ENCODE results near the gene RNH1.
"Not testable (repeated sequence)": the region's sequence is repeated elsewhere in the genome, so short reads cannot be mapped to it uniquely, and the experiment has no call there.

Gene RNH1

DNA sequence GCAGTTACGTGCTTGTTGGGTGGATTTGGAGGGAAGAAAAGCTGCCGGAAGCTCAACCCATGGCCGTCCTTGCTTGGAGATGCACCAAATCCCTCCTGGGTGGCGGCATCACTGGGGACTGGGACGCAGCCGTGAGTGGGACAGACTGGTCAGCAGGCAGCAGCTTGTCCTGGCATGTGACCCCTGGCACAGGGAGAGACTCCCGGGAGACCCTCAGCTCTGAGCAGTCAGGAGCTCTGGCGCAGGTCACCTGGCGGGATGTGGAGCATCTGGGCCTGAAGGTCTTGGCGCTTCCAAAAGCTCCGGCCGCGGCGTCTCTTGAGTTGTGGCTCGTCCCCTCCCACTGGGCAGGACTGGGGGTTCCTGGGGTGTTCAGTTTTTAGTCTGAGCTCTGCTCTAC lies 30.6 kb downstream of the RNH1 start:
- Histone ChIP-seq H3K36me3 (ENCODE audit: insufficient read depth, low read length) (peaks cover 7% of the 10 kb centered on the region), H3K4me2 (ENCODE audit: low read length) (no peak overlapping the region), H3K9ac (ENCODE audit: low read depth, low read length) (no peak overlapping the region), H3K4me1 (ENCODE audit: control insufficient read depth, insufficient read depth, low read length) (no peaks in the 10 kb centered on the region), H3K9me3 (replicated peaks; ENCODE audit: low read length) (no peaks in the 10 kb centered on the region), H3K4me3 (ENCODE audit: low read length) (no peak overlapping the region), H3K27me3 (ENCODE audit: control insufficient read depth, insufficient read depth, low read length) (no peaks in the 10 kb centered on the region)

DNA sequence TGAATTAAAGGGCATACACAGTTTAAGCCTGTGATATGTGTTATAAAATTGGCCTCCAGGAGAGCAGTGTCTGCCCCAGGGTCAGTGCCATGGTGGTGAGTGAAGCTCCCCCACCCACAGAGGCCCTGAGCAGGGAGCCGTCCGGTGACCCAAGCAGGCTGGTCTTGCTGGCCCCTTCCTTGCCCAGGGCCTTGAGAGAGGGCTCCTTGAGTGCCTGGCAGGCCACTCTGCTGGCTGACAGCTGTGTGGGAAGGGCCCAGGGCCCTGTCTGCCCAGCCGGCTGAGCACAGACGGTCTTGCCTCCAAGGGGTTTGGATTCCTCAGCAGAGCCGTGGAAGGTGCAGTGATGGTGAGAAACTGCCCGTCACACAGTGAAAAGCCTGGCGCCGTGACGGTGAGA lies 31.1 kb downstream of the RNH1 start:
- Histone ChIP-seq H3K27me3 (ENCODE audit: control insufficient read depth, insufficient read depth, low read length) (no peaks in the 10 kb centered on the region), H3K9ac (ENCODE audit: low read depth, low read length) (no peak overlapping the region), H3K4me2 (ENCODE audit: low read length) (no peak overlapping the region), H3K4me3 (ENCODE audit: low read length) (no peak overlapping the region), H3K36me3 (ENCODE audit: insufficient read depth, low read length) (peaks cover 7% of the 10 kb centered on the region), H3K9me3 (replicated peaks; ENCODE audit: low read length) (no peaks in the 10 kb centered on the region), H3K4me1 (ENCODE audit: control insufficient read depth, insufficient read depth, low read length) (no peaks in the 10 kb centered on the region)

DNA sequence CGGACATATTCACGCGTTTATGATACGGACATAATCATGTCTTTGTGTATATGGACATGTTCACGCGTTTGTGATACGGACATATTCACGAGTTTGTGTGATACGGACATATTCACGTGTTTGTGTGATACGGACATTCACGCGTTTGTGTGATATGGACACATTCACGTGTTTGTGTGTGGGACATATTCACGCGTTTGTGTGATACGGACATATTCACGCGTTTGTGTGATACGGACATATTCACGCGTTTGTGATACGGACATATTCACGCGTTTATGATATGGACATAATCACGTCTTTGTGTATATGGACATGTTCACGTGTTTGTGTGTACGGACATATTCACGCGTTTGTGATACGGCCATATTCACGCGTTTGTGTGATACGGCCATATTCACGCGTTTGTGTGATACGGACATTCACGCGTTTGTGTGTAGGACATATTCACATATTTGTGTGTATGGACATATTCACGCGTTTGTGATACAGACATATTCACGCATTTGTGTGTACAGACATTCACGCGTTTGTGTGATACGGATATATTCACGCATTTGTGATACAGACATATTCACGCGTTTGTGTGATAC lies 32.0 kb downstream of the RNH1 start:
- H3K27me3 ChIP-seq (ENCODE audit: control insufficient read depth, insufficient read depth, low read length), result no peaks in the 10 kb centered on the region
- H3K4me3 ChIP-seq (ENCODE audit: low read length), result no peak overlapping the region
- peaks cover 3% of the 10 kb centered on the region for H3K4me1 ChIP-seq (ENCODE audit: control insufficient read depth, insufficient read depth, low read length)
- no peaks in the 10 kb centered on the region for H3K9me3 ChIP-seq (replicated peaks; ENCODE audit: low read length)
- H3K4me2 ChIP-seq (ENCODE audit: low read length), result no peak overlapping the region
- peaks cover 7% of the 10 kb centered on the region for H3K36me3 ChIP-seq (ENCODE audit: insufficient read depth, low read length)
- no peak overlapping the region for H3K9ac ChIP-seq (ENCODE audit: low read depth, low read length)

DNA sequence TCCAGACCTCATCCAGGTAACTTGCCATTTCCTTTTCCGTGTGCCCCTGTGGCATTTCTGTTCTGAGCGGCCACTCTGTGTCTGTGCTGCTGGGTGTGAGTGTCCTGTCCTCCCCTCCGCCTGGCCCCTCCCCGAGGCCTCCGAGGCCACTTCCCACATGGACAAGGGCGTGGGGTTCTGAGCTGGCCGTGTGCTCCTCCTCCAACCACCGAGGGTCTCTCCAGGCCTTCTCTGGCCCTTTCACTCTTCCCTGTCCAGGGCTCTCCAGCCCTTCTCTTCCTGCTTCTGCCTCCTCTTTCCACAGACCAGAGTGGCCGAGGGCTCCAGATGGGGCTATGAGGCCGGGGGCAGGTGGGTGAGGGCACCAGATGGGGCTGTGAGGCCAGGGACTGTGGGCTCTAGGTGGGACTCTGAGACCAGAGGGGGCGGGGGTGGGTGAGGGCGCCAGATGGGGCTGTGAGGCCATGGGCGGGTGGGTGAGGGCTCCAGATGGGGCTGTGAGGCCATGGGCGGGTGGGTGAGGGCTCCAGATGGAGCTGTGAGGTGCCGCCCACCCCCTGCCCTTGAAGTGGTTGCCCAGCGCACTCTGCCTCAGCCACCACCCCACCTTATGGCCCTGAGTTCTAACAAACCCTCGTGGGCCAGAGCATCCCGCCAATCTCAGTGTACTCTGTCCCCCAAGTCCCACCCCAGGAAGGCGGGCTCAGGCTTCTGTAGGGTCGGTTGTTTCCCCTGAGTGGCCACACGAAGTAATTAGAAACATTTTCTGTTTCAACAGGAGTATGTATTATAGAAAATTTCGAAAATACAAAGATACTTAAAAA lies 32.9 kb downstream of the RNH1 start:
- H3K27me3 ChIP-seq (ENCODE audit: control insufficient read depth, insufficient read depth, low read length), result no peaks in the 10 kb centered on the region
- H3K4me3 ChIP-seq (ENCODE audit: low read length), result no peak overlapping the region
- no peak overlapping the region for H3K4me2 ChIP-seq (ENCODE audit: low read length)
- no peaks in the 10 kb centered on the region for H3K9me3 ChIP-seq (replicated peaks; ENCODE audit: low read length)
- H3K4me1 ChIP-seq (ENCODE audit: control insufficient read depth, insufficient read depth, low read length), result peaks cover 10% of the 10 kb centered on the region
- H3K9ac ChIP-seq (ENCODE audit: low read depth, low read length), result no peak overlapping the region
- peaks cover 7% of the 10 kb centered on the region for H3K36me3 ChIP-seq (ENCODE audit: insufficient read depth, low read length)

DNA sequence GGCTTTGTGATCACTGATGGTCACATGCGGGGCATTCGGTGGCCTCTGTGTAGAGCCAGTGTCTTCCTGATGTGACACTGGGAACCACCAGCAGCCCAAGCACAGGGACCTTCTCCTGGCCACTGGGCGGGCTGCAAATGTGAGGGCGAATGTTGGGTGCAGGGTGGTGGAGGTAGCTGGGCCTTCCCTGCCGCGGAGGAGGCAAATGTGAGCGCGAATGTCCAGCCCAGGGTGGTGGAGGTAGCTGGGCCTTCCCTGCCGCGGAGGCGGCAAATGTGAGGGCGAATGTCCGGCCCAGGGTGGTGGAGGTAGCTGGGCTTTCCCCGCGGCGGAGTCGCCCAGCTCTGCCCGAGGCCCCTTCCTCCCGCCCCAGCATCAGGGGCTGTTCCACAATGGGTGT lies 33.6 kb downstream of the RNH1 start:
- Histone ChIP-seq H3K9me3 (replicated peaks; ENCODE audit: low read length) (no peaks in the 10 kb centered on the region), H3K4me1 (ENCODE audit: control insufficient read depth, insufficient read depth, low read length) (peaks cover 10% of the 10 kb centered on the region), H3K4me3 (ENCODE audit: low read length) (no peak overlapping the region), H3K9ac (ENCODE audit: low read depth, low read length) (no peak overlapping the region), H3K36me3 (ENCODE audit: insufficient read depth, low read length) (peaks cover 7% of the 10 kb centered on the region), H3K4me2 (ENCODE audit: low read length) (no peak overlapping the region), H3K27me3 (ENCODE audit: control insufficient read depth, insufficient read depth, low read length) (no peaks in the 10 kb centered on the region)

DNA sequence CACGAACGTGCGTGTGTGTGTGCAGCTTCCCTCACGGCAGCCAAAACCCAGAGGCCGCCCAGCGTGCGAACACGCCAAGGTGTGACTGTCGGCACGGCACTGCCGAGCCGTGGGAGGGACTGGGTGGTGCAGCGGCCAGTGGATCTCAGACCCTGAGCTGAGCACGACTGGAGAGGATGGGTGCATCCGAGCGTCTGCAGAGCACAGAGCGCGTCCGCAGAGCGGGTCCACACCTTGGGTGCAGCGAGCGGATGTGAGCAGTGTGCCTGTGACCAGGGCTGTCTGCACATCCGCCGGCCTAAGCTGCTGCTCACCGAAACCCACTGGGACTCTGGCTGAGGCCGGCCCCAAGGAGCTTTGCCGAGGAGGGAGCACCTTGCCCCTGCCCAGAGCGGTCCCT lies 34.2 kb downstream of the RNH1 start:
- no peaks in the 10 kb centered on the region for H3K27me3 ChIP-seq (ENCODE audit: control insufficient read depth, insufficient read depth, low read length)
- peaks cover 10% of the 10 kb centered on the region for H3K4me1 ChIP-seq (ENCODE audit: control insufficient read depth, insufficient read depth, low read length)
- H3K9me3 ChIP-seq (replicated peaks; ENCODE audit: low read length), result no peaks in the 10 kb centered on the region
- H3K4me3 ChIP-seq (ENCODE audit: low read length), result no peak overlapping the region
- peaks cover 7% of the 10 kb centered on the region for H3K36me3 ChIP-seq (ENCODE audit: insufficient read depth, low read length)
- H3K9ac ChIP-seq (ENCODE audit: low read depth, low read length), result no peak overlapping the region
- no peak overlapping the region for H3K4me2 ChIP-seq (ENCODE audit: low read length)

DNA sequence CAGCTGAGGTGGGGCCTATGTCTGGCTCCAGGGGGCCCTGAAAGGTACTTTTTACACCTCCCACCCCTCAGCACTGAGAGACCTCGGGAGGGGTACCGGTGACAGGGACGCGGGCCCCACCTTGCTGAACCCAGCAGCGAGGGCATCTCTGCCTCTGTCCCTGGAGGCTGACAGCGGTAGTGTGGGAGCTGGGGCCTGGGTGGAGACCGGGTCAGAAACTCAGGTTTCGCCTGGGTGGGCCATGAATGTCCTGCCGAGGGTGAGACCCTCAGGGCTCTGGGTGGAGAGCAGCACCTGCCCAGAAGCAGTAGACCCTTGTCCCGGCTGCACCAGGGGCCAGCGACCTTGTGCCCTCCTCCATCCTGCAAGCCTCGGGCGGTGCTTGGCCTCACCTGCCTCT lies 34.8 kb downstream of the RNH1 start:
- peaks cover 7% of the 10 kb centered on the region for H3K36me3 ChIP-seq (ENCODE audit: insufficient read depth, low read length)
- no peak overlapping the region for H3K4me2 ChIP-seq (ENCODE audit: low read length)
- peaks cover 10% of the 10 kb centered on the region for H3K4me1 ChIP-seq (ENCODE audit: control insufficient read depth, insufficient read depth, low read length)
- no peak overlapping the region for H3K4me3 ChIP-seq (ENCODE audit: low read length)
- H3K9me3 ChIP-seq (replicated peaks; ENCODE audit: low read length), result no peaks in the 10 kb centered on the region
- no peak overlapping the region for H3K9ac ChIP-seq (ENCODE audit: low read depth, low read length)
- H3K27me3 ChIP-seq (ENCODE audit: control insufficient read depth, insufficient read depth, low read length), result no peaks in the 10 kb centered on the region

DNA sequence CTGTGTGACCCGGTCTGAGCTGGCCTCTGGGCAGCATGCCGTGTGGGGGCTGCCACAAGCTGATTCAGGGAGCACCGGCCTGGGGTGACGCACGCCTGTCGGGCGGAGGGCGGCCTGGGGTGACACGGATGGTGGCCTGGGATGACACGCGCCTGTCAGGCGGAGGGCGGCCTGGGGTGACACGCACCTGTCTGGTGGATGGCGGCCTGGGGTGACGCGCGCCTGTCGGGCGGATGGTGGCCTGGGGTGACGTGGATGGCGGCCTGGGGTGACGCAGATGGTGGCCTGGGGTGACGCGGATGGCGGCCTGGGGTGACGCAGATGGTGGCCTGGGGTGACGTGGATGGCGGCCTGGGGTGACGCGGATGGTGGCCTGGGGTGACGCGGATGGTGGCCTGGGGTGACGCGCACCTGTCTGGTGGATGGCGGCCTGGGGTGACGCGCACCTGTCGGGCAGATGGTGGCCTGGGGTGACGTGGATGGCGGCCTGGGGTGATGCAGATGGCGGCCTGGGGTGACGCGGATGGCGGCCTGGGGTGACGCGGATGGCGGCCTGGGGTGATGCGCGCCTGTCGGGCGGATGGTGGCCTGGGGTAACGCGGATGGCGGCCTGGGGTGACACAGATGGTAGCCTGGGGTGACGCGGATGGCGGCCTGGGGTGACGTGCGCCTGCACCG lies 35.4 kb downstream of the RNH1 start:
- Histone ChIP-seq H3K36me3 (ENCODE audit: insufficient read depth, low read length) (peaks cover 7% of the 10 kb centered on the region), H3K9me3 (replicated peaks; ENCODE audit: low read length) (no peaks in the 10 kb centered on the region), H3K4me1 (ENCODE audit: control insufficient read depth, insufficient read depth, low read length) (peaks cover 10% of the 10 kb centered on the region), H3K4me2 (ENCODE audit: low read length) (no peak overlapping the region), H3K9ac (ENCODE audit: low read depth, low read length) (no peak overlapping the region), H3K27me3 (ENCODE audit: control insufficient read depth, insufficient read depth, low read length) (no peaks in the 10 kb centered on the region), H3K4me3 (ENCODE audit: low read length) (no peak overlapping the region)

DNA sequence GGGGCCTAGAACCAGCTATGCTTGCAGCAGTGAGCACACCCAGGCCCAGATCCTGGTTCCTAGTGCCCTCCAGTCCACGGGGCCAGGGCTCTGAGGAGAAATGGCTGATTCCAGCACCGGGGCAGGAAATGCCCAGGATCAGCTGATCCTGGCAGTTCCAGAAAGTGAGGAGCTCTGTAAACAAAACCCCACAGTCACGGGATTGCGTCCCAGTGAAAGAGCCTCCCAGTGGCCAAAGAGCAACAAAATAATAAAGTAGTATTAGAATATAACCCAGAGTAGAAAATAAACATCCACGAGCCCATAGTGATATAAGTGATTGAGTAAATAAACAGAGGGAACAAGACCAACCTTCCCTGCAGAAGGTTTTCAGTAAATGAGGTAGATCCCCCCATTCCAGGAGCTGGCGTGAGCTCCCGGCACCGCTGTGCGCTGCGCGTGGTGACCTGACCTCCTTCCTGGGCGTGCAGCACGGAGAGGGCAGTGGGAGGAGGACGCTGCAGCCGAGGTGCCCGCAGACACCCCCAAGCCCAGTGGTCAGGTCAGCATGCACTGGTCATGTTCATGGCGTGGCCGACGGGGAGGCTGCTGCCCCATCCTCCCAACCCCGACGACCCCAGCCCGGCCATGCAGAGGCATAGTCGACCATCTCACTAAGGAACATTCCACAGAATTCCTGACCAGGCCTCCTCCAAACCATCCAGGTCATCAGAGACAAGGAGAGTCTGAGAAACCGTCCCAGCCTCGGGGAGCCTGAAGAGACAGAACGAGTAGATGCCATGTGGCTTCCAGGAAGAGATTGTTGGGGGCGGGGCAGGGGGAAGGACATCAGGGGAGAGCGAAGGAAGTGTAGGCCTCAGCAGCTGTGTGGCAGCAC lies 37.1 kb downstream of the RNH1 start:
- Histone ChIP-seq H3K27me3 (ENCODE audit: control insufficient read depth, insufficient read depth, low read length) (no peaks in the 10 kb centered on the region), H3K9ac (ENCODE audit: low read depth, low read length) (peak overlapping the region; percentile 55), H3K9me3 (replicated peaks; ENCODE audit: low read length) (no peaks in the 10 kb centered on the region), H3K4me1 (ENCODE audit: control insufficient read depth, insufficient read depth, low read length) (peaks cover 10% of the 10 kb centered on the region), H3K4me3 (ENCODE audit: low read length) (peak overlapping the region; percentile 8), H3K4me2 (ENCODE audit: low read length) (peak overlapping the region; percentile 58), H3K36me3 (ENCODE audit: insufficient read depth, low read length) (peaks cover 7% of the 10 kb centered on the region)

DNA sequence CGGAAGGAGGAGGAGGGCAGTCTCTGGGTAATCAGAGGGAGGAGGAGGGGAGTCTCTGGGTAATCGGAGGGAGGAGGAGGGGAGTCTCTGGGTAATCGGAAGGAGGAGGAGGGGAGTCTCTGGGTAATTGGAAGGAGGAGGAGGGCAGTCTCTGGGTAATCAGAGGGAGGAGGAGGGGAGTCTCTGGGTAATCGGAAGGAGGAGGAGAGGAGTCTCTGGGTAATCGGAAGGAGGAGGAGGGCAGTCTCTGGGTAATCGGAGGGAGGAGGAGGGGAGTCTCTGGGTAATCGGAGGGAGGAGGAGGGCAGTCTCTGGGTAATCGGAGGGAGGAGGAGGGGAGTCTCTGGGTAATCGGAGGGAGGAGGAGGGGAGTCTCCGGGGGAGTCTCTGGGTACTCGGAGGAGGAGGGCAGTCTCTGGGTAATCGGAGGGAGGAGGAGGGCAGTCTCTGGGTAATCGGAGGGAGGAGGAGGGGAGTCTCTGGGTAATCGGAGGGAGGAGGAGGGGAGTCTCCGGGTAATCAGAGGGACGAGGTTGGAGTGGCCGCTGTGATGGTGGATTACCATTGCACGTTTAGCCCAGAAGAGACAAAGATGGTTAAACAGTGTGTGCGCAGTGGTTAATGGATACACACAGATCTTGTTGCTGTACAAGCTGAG lies 37.9 kb downstream of the RNH1 start:
- not testable (repeated sequence) for H3K9me3 ChIP-seq (replicated peaks; ENCODE audit: low read length); H3K36me3 ChIP-seq (ENCODE audit: insufficient read depth, low read length); H3K27me3 ChIP-seq (ENCODE audit: control insufficient read depth, insufficient read depth, low read length)
- H3K4me3 ChIP-seq (ENCODE audit: low read length), result peak overlapping the region; percentile 8
- peaks cover 10% of the 10 kb centered on the region for H3K4me1 ChIP-seq (ENCODE audit: control insufficient read depth, insufficient read depth, low read length)
- peak overlapping the region; percentile 55 for H3K9ac ChIP-seq (ENCODE audit: low read depth, low read length)
- H3K4me2 ChIP-seq (ENCODE audit: low read length), result peak overlapping the region; percentile 58

DNA sequence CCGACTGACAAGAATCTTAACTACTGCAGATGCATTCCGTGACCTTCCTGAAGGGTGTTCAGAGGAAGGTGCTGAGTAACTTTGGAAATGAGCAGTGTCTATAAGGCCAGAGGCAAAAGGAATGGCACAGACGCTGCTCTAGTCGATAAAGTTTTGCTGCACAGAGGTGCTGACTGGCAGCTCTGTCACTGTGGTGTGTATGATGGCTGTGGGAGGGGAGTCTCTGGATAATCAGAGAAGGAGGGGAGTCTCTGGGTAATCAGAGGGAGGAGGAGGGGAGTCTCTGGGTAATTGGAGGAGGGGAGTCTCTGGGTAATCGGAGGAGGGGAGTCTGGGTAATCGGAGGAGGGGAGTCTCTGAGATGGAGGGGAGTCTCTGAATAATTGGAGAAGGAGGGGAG lies 38.5 kb downstream of the RNH1 start:
- peaks cover 10% of the 10 kb centered on the region for H3K4me1 ChIP-seq (ENCODE audit: control insufficient read depth, insufficient read depth, low read length)
- no peak overlapping the region for H3K9ac ChIP-seq (ENCODE audit: low read depth, low read length)
- H3K4me2 ChIP-seq (ENCODE audit: low read length), result no peak overlapping the region
- H3K4me3 ChIP-seq (ENCODE audit: low read length), result no peak overlapping the region
- H3K36me3 ChIP-seq (ENCODE audit: insufficient read depth, low read length), result peaks cover 4% of the 10 kb centered on the region
- H3K9me3 ChIP-seq (replicated peaks; ENCODE audit: low read length), result no peaks in the 10 kb centered on the region
- no peaks in the 10 kb centered on the region for H3K27me3 ChIP-seq (ENCODE audit: control insufficient read depth, insufficient read depth, low read length)

All from skeletal muscle satellite cell (primary cell).